NCI-H524 (cell line): ENCODE measurements around the gene MAD1L1.
A peak's percentile ranks its signal among the peaks of the same experiment; 100 is the strongest.
"Not testable (repeated sequence)": the region's sequence is repeated elsewhere in the genome, so short reads cannot be mapped to it uniquely, and the experiment has no call there.

Experiments used
- DNase-seq, 2 experiments: peaks; one replicate each; lab custom pipeline; 2025; lab: John Stamatoyannopoulos, UW

The MAD1L1 gene

DNA sequence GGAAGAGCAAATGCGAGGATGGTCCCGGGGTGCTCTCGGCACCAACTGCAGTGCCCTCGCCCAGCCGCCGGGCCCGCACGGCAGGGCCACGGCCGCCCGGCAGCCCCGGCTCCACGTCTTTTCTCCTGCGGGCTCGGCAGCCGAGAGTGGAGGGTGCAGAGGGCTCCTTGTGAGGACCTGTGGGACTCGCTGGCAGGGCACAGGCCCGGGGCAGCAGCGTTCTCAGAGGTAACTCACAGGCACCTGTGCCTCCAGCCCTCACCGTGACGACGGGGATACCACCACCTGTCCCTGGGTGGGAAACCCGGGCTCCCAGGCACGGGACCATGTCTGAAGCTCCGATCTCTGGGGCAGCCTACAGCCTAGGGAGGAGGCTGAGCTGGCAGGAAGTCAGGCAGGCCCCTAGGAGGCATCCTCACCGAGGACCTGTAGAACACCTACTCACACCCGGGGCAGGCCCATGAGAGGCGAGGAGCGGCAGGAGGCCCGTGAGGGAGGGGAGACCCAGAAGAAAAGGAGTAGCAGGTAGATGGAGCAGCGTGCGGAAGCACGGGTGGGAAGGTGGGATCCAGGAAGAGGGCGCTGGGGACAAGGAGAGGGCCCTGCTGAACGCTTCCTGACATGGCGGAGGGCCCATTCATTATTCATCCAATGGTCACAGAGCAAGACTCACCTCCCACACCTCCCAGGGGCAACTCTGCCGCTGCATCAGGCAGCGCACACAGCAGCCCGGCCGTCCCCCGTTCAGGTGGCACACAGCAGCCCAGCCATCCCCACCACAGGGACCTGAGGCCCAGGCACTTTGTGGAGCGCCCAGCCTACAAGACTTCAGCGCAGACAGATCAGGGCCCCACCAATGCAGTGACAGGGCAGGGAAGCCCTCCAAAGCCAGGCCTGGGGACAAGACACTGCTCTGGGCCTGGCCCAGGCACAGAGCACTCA lies 244.9 kb downstream of the MAD1L1 start:
- no peak for DNase-seq

DNA sequence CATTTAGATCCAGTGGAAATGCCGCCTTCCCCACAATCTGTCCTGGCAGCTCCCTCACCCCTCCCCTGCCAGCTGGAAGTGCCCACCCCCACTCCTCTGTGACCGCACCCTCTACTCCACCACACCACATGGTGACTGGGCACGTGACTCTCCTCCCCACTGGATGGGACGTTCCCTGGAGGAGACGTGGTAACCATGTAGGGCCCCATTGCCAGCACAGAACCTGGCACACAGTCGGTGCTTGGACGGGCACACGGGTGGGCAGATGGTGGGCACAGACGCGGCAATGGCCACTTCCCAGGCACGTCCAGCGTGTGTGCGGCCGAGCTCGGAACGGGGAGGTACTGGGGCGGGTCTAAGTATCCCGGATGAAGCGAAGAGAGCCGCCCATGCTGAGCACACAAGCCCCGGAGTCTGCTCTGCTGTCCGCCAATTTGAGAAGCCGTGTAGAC lies 245.6 kb downstream of the MAD1L1 start:
- DNase-seq: peak; percentile 29 to 78

DNA sequence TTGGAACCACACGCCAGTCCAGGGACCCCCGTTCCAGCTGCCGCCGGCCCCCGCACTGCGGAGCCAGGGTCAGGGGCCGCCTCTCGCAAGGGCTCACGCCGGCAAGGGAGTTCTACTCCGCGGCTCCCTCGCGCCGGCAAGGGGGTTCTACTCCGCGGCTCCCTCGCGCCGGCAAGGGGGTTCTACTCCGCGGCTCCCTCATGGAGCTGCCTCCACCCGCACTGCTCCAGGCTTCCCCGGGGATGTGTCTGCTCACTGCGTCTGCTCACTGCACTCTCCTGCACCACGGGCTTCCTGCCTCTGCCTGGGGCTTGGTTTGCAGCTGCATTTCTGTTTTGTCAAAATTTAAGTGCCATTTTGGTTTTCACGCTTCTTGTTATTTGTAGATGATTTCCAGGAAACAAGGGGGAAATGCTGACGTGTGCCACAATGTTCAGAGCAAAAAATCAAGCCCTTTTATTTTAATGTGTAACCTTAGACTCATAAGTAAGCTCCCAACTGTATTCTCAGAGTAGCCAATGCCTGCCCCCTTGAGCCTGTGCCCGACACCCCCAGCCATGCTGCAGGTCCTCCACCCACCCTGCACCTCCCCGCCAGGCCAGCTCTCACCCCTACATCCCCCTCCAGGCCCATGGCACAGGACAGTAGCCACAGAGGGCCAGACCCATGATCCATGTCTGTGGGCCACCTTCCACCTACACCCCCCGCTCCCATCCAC lies 246.2 kb downstream of the MAD1L1 start:
- no peak for DNase-seq

DNA sequence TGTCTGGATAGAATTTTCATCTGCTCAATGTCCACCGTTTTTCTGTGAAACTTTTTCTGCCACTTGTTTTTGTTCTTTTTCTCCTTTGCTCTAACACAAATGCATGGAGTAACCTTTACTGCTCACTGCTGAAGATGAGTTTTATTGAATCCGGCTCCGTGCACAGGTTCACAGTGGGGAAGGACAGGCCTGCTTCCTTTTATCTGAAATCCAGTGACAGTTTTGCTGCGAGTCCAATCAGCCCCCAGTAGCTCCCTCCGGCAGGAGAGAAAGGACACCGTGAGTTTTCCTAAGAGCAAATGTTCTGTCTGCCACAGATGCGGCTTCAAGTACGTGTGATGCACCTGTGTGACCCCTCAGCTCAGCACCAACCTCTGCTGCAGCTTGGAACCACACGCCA lies 246.8 kb downstream of the MAD1L1 start:
- no peak for DNase-seq

DNA sequence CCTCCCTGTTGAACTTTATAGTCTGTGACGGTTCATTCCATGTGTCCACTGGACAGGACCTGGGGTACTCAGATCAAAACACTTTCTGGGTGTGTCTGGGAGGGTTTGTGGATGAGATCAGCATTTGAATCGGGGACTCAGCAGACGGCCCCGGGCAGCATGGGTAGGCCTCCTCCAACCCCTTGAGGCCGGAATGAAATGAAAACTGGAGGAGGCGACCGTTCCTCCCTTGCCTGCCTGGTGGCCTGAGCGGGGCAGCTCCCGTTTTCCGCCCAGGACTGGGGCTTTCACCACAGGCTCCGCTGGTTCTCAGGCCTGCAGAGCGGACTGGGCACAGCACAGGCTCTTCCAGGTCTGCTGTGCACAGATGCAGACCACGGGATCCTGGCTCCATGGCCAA lies 247.7 kb downstream of the MAD1L1 start:
- no peak for DNase-seq

DNA sequence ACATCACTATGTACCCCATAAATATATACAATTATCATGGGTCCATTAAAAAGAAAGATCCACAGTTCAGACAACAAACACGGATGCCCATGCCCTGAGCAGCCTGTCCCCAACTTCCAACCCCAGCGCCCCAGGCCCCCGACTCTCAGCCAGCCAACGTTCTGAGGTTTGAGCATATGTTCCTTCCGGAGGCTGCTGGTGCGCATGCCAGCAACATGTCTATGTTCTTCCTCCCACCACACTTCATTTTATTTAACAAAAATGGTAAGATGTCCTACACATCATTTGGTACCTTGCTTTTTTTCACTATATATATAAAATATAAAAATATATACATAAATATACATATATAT lies 250.9 kb downstream of the MAD1L1 start:
- DNase-seq: no peak

DNA sequence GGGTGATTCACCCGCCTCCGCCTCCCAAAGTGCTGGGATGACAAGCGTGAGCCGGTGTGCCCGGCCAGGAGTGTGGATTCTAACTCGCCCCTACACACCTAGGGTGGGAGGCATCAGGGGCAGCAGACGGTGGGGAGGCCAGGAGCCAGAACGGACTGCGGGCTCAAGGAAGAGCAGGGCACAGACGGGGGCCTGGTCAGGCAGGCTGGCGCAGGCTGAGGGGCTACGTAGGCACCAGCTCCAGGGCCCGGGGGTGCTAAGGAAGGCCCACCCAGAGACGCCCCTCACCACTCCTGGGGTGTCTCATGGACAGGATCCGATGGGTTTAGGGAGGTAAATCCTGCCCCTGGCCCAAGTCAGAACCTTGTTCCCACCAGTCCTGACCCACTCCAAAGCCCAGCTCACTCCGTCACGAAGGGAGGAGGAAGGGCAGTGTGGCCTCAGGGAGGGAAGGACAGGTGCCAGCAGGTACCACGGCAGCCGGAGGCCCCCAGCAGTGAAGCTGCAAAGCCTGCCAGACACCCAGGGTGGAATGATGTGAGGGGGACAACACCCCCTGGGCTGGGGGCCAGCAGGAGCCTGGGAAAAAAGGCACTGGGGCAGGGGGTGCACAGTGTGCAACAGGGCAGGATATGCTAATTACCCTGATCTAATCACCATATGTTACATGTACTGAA lies 251.4 kb downstream of the MAD1L1 start:
- DNase-seq: no peak

DNA sequence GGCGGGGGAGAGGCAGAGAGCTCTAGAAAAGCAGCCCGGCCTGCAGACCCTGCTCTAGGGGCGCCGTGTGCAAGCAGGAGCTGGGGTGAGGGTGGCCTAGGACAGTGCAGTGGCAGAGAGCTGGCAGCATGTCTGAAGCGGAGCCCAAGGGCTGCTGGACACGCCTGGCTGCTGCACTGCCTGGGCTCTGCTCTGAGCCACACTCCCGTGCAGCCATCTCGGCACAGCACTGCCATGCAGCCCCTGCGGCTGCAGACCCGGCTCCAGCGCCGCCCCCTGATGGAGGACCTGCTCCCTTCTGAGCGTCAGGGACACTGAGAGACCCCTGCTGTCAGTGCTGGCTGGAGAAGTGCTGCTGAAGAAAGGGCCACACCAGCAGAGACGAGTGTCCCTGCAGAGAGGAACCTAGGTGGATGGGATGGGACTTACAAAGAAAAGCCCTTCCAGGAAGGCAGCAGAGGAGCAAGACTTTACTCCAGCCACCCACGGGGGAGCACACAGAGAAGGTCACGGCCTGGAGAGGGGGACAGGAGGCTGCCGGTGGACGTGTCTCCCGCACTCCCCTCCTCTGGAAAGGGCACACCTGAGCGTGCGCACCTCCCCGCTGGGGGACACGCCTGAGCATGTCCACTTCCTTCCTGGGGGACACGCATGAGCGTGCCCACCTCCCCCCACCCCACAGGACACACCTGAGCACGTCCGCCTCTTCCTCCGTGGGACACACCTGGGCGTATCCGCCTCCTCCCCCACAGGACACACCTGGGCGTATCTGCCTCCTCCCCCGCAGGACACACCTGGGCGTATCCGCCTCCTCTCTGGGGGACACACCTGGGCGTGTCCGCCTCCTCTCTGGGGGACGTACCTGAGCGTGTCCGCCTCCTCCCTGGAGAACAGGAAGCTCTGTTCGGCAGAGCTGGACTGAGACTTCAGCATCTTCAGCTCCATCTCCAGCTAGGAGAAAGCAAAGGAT lies 252.9 kb downstream of the MAD1L1 start:
- no peak for DNase-seq

DNA sequence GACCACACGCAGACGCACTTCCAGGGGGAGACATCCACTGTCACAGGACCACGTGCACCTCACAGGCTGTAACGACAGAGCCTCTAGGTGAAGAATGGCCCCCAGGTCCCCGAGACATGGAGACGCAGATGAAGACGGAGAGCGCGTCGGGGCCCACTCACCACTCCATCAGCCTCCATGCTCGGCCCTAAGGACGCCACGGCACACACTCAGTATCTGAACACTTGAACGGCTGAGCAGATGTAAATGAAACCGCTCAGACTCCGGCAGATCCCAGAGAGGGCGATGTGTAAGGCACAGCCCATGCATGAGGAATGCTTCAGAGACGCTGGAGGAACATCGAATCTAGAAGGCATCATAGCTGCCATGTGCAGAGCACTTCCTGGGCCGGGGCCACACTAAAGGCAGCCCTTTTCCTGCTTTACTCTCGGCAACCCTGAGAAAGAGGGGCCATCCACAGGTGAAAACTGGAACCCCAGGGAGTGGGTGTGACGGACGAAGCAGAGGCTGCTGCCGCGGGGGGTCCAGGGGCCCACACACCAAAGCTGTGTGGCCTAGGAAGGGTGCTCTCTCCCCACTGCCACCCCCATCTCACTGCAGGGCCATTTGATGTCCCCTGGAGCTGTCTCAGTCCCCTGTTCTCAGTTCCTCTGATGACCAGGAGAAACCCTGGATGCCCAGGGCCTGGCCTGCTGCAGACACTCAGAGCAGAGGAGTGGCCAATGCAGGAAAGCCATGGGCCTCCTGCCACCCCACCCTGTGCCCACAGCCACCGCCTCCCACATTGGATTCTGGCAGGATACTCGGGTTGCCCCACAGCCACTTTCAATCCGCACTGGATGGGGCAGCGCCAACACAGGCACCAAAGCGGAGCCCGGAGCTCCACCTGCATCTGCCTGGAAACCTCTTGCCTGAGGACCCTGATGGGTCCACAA lies 253.8 kb downstream of the MAD1L1 start:
- no peak for DNase-seq

DNA sequence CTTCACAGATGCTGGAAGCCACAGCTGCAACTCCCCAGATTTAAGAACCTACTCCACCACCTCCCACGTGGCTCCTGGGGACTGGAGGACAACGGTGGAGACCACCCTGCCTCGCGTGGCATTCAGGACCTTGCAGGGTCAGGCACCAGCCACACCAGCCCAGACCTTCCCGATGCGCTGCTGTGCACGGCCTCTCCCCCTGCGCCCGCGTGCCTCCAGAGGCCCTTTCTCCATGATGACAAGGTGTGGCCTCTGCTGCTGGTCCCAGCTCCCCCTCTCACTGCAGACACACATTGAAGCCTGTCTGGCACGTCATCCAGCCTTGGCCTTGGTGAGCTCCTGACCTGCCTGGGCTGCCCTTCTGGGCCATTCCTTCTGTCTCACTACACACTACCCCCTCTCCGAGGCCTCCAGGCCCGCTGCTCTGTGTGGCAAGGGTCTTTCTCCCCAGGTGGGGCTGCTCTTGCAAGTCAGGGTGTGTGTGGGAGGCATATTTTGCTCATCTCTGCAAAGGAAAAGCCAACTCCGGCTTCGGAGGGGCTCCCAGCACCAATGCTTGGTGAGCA lies 254.8 kb downstream of the MAD1L1 start:
- DNase-seq: no peak

DNA sequence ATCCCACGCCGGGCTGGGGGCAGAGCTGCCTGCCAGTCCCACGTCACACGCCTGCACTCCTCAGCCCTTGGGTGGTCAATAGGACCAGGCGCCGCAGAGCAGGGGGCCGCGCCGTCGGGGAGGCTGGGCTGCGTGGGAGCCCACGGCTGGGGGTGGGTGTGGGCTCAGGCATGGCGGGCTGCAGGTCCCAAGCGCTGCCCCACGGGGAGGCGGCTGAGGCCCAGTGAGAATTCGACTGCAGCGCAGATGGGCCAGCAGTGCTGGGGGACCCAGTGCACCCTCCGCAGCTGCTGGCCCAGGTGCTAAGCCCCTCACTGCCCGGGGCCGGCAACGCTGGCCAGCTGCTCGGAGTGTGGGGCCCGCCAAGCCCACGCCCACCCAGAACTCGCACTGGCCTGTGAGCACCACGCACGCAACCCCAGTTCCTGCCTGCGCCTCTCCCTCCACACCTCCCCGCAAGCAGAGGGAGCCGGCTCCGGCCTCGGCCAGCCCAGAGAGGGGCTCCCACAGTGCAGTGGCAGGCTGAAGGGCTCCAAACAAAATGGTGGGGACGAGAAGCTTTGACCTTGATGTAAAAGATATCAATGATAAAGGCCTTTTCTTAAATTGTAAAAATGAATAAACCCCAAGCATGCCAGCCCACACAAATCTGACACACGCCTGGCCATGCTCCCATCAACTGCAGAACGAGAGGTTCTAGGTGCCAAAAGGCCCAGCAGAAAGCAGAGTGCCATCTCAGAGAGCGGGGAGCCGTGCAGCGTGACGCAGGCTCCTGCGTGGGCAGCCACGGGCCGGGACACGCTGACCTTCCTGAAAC lies 255.5 kb downstream of the MAD1L1 start:
- DNase-seq: no peak

DNA sequence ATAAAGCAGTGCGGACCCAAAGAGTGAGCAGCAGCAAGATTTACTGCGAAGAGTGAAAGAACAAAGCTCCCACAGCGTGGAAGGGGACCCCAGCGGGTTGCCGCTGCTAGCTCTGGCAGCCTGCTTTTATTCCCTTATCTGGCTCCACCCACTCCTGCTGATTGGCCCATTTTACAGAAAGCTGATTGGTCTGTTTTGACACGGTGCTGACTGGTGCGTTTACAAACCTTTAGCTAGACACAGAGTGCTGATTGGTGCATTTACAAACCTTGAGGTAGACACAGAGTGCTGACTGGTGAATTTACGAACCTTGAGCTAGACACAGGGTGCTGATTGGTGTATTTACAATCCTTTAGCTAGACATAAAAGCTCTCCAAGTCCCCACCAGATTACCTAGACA lies 256.2 kb downstream of the MAD1L1 start:
- not testable (repeated sequence) for DNase-seq

DNA sequence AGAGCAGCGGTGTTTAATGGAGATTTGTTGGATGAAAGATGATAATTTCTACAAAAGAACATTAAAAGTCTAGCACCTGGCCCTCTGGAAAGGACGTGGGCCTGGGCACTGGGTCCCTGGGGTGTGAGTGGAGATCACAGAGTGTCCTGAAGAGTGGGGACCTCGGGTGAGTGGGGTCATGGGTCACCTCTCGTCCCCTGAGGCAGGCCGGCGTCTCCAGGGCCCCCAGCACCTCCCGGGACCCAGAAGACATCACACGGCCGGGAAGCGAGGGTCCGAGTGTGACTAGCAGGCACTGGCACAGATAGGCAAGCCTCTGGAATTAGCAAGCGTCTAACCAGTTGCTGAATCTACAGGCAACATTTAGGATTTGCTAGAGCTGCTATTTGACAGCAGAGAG lies 257.2 kb downstream of the MAD1L1 start:
- DNase-seq: no peak

DNA sequence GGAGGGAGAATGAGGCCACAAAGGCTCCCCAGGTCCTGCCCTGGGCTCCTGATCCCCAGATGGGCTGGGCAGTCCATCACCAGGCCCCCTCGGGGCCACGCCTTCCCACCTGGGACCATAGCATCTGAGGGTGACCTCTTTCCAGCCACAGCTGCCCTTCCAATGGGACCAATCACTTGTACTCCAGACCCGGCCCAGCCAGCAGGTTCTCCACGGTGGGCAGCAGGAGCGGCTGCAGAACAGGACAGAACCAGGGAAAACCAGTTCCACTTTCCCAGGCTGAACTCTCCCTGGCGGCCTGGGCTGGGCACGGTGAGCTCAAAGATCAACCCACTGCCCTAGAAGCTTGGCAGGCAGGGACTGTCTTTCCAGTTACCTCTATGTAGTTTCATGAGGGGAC lies 257.6 kb downstream of the MAD1L1 start:
- no peak for DNase-seq

DNA sequence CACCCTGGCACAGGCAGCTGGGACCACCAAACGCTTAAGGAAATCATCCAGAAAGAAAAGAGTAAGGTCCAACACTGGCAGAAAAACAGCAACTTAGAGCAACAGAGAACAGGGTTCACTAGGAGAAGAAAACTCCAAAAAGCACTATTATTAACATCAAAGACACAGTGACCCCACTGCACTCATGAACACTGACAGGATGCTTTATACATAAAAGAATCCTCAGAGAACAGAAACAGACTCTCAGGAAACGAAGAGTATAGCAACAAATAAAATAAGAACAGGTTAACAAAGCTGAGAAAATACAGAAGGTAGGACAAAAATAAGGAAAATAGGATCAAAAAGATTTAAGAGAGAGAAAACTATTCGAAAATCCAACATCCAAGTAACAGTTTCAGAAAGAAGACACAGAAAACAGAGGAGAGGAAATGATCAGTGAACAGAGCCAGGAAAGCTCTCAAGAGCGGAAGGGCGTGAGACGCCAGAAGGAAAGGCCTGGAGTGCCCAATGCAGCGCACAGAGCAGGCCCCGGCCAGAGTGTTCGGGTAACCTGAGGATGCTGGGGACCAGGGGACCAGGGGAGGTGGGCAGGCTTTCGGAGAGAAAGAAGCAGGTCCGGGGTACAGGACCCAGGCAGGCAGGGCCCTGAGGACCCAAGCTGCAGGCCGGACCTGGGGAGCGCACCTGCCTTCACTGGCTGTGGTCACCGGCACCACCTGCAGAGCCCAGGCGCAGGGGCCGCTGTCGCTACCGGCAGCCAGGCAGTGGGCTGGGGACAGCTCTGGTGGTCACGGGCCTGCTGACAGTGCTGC lies 258.2 kb downstream of the MAD1L1 start:
- peak in 1 of 2 experiments; percentile 4 for DNase-seq

DNA sequence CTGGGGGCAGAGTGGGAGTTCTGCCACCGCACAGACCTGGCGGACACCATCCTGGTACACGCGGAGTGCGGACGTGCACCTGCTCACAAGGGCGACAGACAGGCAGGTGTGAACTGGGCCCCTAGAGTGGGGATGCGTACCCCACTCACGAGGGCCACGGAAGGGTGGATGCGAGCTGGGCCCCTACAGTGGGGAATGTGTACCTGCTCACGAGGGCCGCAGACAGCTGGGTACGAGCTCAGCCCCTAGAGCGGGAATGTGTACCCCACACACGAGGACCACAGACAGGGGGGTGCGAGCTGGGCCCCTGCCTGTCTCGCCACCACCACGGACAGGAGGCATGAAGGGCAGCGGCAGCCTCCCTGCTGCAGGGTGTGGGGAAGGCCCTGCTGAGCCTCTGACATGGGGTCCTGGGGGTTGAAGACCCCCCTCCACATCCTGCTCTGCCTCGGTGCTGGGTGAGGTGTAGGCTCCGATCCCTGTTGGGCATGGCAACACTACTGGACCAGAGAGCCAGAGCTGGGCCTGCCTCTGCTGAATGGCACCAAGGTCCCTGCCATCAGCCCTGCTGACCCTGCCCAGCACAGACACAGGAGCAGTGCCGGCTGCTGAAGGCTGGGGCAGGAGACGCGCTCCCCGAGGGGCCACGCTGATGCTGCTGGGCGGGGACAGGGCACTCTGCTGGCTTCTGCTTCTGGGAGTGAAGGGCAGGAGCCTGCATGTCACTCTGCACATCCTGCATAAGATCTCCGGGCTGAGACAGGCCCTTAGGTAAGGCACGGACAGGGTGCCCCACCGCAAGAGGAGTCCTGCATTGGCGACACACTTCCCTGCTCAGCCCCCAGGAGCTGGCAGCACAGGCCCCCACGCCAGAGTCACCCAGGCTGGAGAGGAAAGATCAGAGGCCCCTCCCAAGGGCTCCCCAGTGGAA lies 259.2 kb downstream of the MAD1L1 start:
- no peak for DNase-seq

DNA sequence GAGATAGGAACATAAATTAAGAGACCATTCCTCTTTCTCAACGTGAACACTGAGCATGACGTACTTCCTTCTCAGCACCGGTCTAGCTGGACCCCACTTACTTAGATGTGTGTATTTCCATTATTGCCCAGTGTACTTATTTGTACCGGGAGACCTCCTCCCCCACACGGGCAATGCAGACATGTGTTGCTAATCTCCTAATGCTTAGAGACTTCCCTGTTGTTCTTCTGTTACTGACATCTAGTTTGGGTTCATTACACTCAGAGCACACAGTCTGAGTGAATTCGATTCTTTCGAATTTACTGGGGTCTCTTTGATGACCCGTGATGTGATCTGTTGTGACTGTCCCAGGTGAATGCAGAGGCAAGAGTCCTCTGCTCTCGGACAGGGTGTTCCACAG lies 260.0 kb downstream of the MAD1L1 start:
- DNase-seq: no peak
